ENCODE measurements around the gene ABCA12. TPM values are rescaled to one million over a fixed set of nuclear protein-coding genes. Genes with fewer than 3 reads are reported as not detected.

The ABCA12 gene
- total RNA-seq, 1 donor from 2014 or later, result 0.03 TPM

DNA sequence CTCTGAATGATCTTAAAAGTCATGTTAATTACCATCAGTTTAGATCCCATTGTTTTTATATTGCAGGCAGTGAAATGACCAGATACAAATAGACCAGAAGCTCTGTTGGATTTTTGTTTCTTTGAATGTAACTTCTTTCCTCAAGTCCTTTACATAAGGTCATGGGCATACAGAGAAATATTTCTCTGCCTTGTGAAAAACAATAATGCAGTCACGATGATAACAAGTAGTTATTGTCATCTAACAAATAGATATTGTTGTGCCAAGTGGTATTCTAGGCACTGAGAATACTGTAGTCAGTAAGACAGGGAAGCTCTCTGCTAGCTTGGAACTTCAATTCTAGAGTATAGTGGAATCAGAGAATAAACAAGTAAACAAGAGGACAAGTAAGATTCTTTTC is 234.2 kb downstream of the ABCA12 start:
- intact Hi-C loops (cut with micrococcal nuclease), result no loop called here
- TF ChIP-seq, protein P1, sequence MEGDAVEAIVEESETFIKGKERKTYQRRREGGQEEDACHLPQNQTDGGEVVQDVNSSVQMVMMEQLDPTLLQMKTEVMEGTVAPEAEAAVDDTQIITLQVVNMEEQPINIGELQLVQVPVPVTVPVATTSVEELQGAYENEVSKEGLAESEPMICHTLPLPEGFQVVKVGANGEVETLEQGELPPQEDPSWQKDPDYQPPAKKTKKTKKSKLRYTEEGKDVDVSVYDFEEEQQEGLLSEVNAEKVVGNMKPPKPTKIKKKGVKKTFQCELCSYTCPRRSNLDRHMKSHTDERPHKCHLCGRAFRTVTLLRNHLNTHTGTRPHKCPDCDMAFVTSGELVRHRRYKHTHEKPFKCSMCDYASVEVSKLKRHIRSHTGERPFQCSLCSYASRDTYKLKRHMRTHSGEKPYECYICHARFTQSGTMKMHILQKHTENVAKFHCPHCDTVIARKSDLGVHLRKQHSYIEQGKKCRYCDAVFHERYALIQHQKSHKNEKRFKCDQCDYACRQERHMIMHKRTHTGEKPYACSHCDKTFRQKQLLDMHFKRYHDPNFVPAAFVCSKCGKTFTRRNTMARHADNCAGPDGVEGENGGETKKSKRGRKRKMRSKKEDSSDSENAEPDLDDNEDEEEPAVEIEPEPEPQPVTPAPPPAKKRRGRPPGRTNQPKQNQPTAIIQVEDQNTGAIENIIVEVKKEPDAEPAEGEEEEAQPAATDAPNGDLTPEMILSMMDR (IDR thresholded peaks at IDR 0.05; ENCODE audit: borderline replicate concordance), result no peak

DNA sequence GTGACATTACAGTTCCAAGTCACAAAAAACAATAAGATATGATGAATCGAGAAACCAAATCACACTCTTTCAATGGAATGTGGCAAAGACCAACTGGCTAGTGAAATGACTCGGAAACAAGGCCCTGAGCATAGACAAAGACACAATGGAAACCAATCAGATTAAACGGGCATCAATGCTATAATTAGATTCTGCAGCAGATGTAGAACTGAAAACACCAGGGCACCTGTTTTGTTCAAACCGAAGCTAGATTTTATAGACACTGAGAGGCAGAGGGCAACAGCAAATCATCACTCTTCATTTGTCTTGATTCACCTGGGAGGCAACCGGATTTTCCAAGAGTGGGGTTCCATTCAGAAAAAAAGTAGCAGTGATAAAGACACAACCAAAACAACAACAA is 236.1 kb downstream of the ABCA12 start:
- Histone ChIP-seq H3K9me3 (replicated peaks) (no peaks in the 10 kb centered on the region), H3K4me1 (no peaks in the 10 kb centered on the region), H3K4me3 (no peak overlapping the region), H3K27me3 (ENCODE audit: low read depth) (no peaks in the 10 kb centered on the region), H3K36me3 (no peaks in the 10 kb centered on the region), H3K27ac (replicated peaks) (no peak overlapping the region)
- no peak for DNase-seq
- intact Hi-C loops (cut with micrococcal nuclease), result no loop called here
- TF ChIP-seq, protein P1 (IDR thresholded peaks at IDR 0.05; ENCODE audit: borderline replicate concordance), result no peak

More for the DNA sequence above, 234.2 kb downstream of the ABCA12 start:
- H3K4me3 ChIP-seq, result no peak overlapping the region
- H3K9me3 ChIP-seq (replicated peaks), result no peaks in the 10 kb centered on the region
- no peaks in the 10 kb centered on the region for H3K36me3 ChIP-seq
- DNase-seq, result no peak
- no peak overlapping the region for H3K27ac ChIP-seq (replicated peaks)
- H3K4me1 ChIP-seq, result no peaks in the 10 kb centered on the region
- H3K27me3 ChIP-seq (ENCODE audit: low read depth), result no peaks in the 10 kb centered on the region

DNA sequence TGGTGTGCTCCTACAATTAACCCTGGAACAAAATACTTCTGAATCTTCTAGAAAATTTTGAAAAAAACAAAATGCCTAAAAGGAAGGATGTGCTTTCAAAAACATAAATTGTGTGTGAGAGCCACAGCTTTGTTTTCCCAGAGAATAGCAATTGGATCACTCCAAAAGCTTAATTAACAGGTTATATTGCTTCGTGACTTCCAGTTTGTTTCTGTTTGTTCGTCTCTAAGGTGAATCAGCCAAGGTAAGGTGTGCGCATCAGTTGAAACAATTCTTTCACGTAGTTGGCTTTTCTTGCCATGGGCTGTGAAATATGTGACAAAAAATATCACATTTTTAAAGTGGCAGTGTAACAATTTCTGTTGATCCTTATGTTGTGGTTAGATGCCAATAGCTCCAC is 238.7 kb downstream of the ABCA12 start:
- H3K9me3 ChIP-seq (replicated peaks), result no peaks in the 10 kb centered on the region
- DNase-seq, result no peak
- no peaks in the 10 kb centered on the region for H3K27me3 ChIP-seq (ENCODE audit: low read depth)
- intact Hi-C loops (cut with micrococcal nuclease), result no loop called here
- no peak overlapping the region for H3K27ac ChIP-seq (replicated peaks)
- no peak overlapping the region for H3K4me3 ChIP-seq
- H3K4me1 ChIP-seq, result peaks cover 10% of the 10 kb centered on the region
- H3K36me3 ChIP-seq, result no peaks in the 10 kb centered on the region
- TF ChIP-seq, protein P1 (IDR thresholded peaks at IDR 0.05; ENCODE audit: borderline replicate concordance), result no peak

DNA sequence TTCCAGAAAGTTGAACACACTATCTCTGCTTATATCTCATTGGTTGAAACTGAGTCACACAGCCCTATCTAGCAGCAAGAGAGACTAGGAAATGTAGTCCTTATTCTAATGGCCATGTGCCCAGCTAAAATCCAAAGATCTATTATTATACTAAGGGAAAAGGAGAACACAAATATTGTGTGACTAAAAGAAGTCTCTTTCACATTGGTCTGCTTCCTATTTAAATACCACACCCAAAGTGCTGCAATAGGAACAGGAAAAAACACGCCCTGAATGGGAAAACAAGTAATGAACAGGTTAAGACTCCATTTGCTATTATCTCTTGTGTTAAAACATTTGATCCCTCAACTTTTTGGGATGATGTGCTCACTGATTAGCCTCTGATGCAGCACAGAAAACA is 242.2 kb downstream of the ABCA12 start:
- Histone ChIP-seq H3K36me3 (no peaks in the 10 kb centered on the region), H3K27me3 (ENCODE audit: low read depth) (no peaks in the 10 kb centered on the region), H3K4me1 (peaks cover 10% of the 10 kb centered on the region), H3K27ac (replicated peaks) (no peak overlapping the region), H3K4me3 (no peak overlapping the region), H3K9me3 (replicated peaks) (no peaks in the 10 kb centered on the region)
- TF ChIP-seq, protein P1 (IDR thresholded peaks at IDR 0.05; ENCODE audit: borderline replicate concordance), result no peak
- intact Hi-C loops (cut with micrococcal nuclease), result no loop called here
- no peak for DNase-seq

DNA sequence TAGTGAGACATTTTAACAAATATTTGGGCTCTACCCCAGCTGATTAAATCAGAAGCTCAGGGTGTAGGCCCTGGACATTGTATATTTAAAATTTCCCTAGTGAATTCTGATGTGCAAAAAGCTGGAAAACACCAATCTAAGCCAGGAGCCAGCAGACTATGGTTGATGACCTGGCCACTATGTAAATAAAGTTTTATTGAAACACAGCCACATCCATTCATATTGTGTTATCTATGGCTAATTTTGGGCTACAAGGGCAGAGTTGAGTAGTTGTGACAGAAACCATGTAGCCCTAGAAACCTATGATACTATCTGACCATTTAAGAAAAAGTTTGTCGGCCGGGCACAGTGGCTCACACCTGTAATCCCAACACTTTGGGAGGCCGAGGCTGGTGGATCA is 243.0 kb downstream of the ABCA12 start:
- H3K9me3 ChIP-seq (replicated peaks), result no peaks in the 10 kb centered on the region
- no peak overlapping the region for H3K27ac ChIP-seq (replicated peaks)
- TF ChIP-seq, protein P1 (IDR thresholded peaks at IDR 0.05; ENCODE audit: borderline replicate concordance), result no peak
- H3K4me3 ChIP-seq, result no peak overlapping the region
- H3K27me3 ChIP-seq (ENCODE audit: low read depth), result no peaks in the 10 kb centered on the region
- H3K4me1 ChIP-seq, result peaks cover 10% of the 10 kb centered on the region
- DNase-seq, result no peak
- intact Hi-C loops (cut with micrococcal nuclease), result no loop called here
- no peaks in the 10 kb centered on the region for H3K36me3 ChIP-seq

DNA sequence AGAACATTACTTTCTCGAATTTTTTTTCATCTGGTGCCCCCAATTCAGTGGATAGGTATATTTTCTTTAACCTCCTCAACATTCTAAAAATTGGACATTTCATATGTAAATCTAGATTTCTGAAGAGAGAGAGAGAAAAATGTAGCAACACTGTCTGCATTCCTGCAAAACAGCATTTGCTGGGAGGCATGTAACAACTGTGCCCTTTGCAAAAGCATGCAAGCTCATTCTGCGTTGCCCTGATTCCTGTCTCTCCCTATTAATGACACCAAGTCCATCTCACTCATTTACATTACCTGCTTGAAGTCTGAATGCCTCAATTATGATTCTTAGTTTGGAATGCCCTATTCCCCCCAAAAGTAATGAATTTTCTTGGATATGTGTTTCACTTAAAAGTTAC is 249.1 kb downstream of the ABCA12 start:
- TF ChIP-seq, protein P1 (IDR thresholded peaks at IDR 0.05; ENCODE audit: borderline replicate concordance), result no peak
- intact Hi-C loops (cut with micrococcal nuclease), result no loop called here
- Histone ChIP-seq H3K4me1 (no peaks in the 10 kb centered on the region), H3K36me3 (no peaks in the 10 kb centered on the region), H3K4me3 (no peak overlapping the region), H3K9me3 (replicated peaks) (no peaks in the 10 kb centered on the region), H3K27me3 (ENCODE audit: low read depth) (no peaks in the 10 kb centered on the region), H3K27ac (replicated peaks) (no peak overlapping the region)
- DNase-seq, result no peak
